ENCODE measurements around the gene LHFPL2.

Gene LHFPL2

DNA sequence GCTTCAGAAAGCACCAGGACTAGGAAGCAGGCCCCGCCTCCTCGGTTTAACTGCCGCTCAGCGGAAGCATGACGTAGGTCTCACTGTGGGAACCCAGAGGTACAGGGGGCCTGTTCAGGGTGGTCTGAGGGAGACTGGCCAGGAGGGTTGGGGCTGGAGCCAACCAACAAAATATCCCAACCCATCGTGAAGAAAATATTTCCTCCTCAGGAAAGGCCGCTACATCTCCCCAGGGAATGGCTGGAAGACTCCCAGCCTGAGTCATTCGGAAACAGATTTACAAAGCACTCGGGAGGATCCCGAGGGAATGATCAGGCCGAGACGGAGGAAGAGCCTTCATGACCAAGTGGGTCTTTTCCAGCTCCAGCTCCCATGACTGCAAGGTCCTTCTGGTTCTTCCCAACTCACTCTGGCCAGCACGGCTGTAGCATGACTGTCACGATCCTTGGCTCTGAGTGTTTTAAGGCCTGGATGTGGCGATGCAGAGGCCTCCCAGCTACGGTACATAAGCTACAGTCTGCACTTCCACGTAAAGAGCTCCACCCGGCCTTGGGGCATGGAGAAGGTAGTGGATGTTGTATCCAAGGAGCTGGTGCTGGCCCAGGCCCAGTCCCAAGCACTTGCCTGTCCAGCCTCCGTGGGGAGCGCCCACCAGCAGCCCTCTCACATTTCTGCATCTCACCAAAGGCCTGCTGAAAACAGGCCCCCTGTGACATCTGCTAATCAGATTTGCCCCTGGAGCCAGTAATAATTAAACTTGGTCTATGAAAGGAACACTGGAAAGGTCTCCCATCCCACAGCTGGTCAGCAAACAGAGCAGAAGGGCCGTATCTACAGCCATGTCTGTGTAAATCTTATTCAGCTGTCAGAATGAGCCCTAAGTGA, 100.6 kb downstream of the LHFPL2 start:
- Histone ChIP-seq H2AFZ (ENCODE audit: low read depth, low read length, severe bottlenecking) (no peak overlapping the region), H3K27me3 (ENCODE audit: low read length) (no peaks in the 10 kb centered on the region), H3K9me2 (replicated peaks; ENCODE audit: insufficient read depth, low read length) (no peaks in the 10 kb centered on the region), H3F3A (ENCODE audit: insufficient read depth) (no peaks in the 10 kb centered on the region), H3K9ac (ENCODE audit: low read length) (no peak overlapping the region), H3K27ac (ENCODE audit: low read depth, low read length) (no peak overlapping the region), H4K20me1 (ENCODE audit: low read depth, low read length) (no peaks in the 10 kb centered on the region), H3K9me3 (ENCODE audit: insufficient read depth, low read length) (no peaks in the 10 kb centered on the region), H3K4me3 (ENCODE audit: insufficient read depth, low read length, poor library complexity, severe bottlenecking) (no peak overlapping the region), H3K4me2 (ENCODE audit: low read depth, low read length, poor library complexity, severe bottlenecking) (no peak overlapping the region), H3K79me2 (ENCODE audit: insufficient read depth, low read length) (peaks cover 76% of the 10 kb centered on the region), H3K36me3 (ENCODE audit: low read length) (no peaks in the 10 kb centered on the region)
- TF ChIP-seq, protein P1, sequence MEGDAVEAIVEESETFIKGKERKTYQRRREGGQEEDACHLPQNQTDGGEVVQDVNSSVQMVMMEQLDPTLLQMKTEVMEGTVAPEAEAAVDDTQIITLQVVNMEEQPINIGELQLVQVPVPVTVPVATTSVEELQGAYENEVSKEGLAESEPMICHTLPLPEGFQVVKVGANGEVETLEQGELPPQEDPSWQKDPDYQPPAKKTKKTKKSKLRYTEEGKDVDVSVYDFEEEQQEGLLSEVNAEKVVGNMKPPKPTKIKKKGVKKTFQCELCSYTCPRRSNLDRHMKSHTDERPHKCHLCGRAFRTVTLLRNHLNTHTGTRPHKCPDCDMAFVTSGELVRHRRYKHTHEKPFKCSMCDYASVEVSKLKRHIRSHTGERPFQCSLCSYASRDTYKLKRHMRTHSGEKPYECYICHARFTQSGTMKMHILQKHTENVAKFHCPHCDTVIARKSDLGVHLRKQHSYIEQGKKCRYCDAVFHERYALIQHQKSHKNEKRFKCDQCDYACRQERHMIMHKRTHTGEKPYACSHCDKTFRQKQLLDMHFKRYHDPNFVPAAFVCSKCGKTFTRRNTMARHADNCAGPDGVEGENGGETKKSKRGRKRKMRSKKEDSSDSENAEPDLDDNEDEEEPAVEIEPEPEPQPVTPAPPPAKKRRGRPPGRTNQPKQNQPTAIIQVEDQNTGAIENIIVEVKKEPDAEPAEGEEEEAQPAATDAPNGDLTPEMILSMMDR (IDR thresholded peaks at IDR 0.05; ENCODE audit: insufficient read depth, low read length, poor library complexity, severe bottlenecking): no peak
- TF ChIP-seq EZH2phosphoT487 (conservative IDR thresholded peaks at IDR 0.05; ENCODE audit: low read length): no peak

DNA sequence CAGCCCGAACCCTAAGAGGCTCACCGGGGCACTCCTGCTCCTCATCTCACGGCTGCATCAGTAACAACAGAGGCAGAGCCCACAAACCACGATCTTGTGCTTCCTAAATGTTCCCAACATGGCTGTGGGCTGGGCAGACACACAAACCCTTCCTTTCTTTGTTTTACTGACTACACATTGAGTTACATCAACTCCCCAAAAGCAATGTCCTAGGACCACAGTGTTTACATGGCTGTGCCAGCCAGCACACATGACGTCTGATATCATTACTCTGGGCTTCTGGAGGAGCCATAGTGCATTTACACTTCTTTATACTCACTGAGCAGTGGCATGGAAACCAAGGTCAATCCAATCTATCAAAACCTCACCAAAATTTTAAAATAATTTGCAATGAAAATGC, 101.4 kb downstream of the LHFPL2 start:
- no peaks in the 10 kb centered on the region for H3K36me3 ChIP-seq (ENCODE audit: low read length)
- peaks cover 74% of the 10 kb centered on the region for H3K79me2 ChIP-seq (ENCODE audit: insufficient read depth, low read length)
- H2AFZ ChIP-seq (ENCODE audit: low read depth, low read length, severe bottlenecking): no peak overlapping the region
- no peak for TF ChIP-seq EZH2phosphoT487 (conservative IDR thresholded peaks at IDR 0.05; ENCODE audit: low read length)
- TF ChIP-seq, protein P1 (IDR thresholded peaks at IDR 0.05; ENCODE audit: insufficient read depth, low read length, poor library complexity, severe bottlenecking): no peak
- H4K20me1 ChIP-seq (ENCODE audit: low read depth, low read length): no peaks in the 10 kb centered on the region
- H3K9ac ChIP-seq (ENCODE audit: low read length): no peak overlapping the region
- no peak overlapping the region for H3K27ac ChIP-seq (ENCODE audit: low read depth, low read length)
- no peaks in the 10 kb centered on the region for H3K9me3 ChIP-seq (ENCODE audit: insufficient read depth, low read length)
- no peaks in the 10 kb centered on the region for H3K27me3 ChIP-seq (ENCODE audit: low read length)
- H3K4me2 ChIP-seq (ENCODE audit: low read depth, low read length, poor library complexity, severe bottlenecking): no peak overlapping the region
- H3F3A ChIP-seq (ENCODE audit: insufficient read depth): no peaks in the 10 kb centered on the region
- H3K9me2 ChIP-seq (replicated peaks; ENCODE audit: insufficient read depth, low read length): no peaks in the 10 kb centered on the region
- H3K4me3 ChIP-seq (ENCODE audit: insufficient read depth, low read length, poor library complexity, severe bottlenecking): no peak overlapping the region

DNA sequence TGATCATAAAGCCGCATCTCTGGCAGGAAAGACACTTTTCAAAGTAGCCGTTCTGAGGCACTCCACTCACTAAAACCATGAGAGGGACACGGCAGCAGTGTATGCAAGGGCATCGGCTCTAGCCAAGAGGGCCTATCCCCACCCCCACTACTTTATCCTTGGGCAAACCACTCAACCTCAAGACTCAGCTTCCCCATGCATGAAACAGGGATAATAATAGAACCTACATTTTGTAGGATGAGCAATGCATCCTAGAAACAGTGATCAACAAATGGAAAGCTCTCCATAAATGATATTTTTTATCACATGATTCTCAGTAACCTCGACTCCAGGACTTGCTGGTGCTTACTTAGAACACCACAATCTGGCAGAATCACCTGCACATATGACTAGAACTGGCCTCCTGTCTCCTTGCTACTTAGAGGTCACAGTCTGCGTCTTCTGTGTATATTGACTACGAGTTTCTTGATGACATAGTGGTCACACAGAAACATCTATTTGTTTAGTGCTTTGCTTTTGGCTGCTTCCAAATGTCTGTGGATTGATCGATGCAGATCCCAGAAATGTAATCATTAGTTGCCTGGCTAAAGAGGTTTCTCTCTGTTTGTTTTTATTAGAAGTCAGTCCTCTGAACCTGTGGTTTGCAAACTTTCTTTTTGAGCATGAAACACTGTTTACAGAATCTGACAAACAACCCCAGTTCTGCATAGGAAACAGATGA, 102.1 kb downstream of the LHFPL2 start:
- H2AFZ ChIP-seq (ENCODE audit: low read depth, low read length, severe bottlenecking): no peak overlapping the region
- no peaks in the 10 kb centered on the region for H3K9me3 ChIP-seq (ENCODE audit: insufficient read depth, low read length)
- H3K4me3 ChIP-seq (ENCODE audit: insufficient read depth, low read length, poor library complexity, severe bottlenecking): no peak overlapping the region
- no peak overlapping the region for H3K9ac ChIP-seq (ENCODE audit: low read length)
- H3K9me2 ChIP-seq (replicated peaks; ENCODE audit: insufficient read depth, low read length): no peaks in the 10 kb centered on the region
- H3K36me3 ChIP-seq (ENCODE audit: low read length): no peaks in the 10 kb centered on the region
- H3K79me2 ChIP-seq (ENCODE audit: insufficient read depth, low read length): peaks cover 77% of the 10 kb centered on the region
- H3F3A ChIP-seq (ENCODE audit: insufficient read depth): no peaks in the 10 kb centered on the region
- no peak overlapping the region for H3K4me2 ChIP-seq (ENCODE audit: low read depth, low read length, poor library complexity, severe bottlenecking)
- H4K20me1 ChIP-seq (ENCODE audit: low read depth, low read length): no peaks in the 10 kb centered on the region
- no peak overlapping the region for H3K27ac ChIP-seq (ENCODE audit: low read depth, low read length)
- TF ChIP-seq, protein P1 (IDR thresholded peaks at IDR 0.05; ENCODE audit: insufficient read depth, low read length, poor library complexity, severe bottlenecking): no peak
- TF ChIP-seq EZH2phosphoT487 (conservative IDR thresholded peaks at IDR 0.05; ENCODE audit: low read length): no peak
- H3K27me3 ChIP-seq (ENCODE audit: low read length): no peaks in the 10 kb centered on the region
